RWPE1 (cell line): Measurements from ENCODE around the gene ACY1.

Experiments
- CTCF ChIA-PET: fragments of 350-600 bp; sonication (Branson Sonifier 250); formaldehyde crosslinking; extraction: SDS; loops from one replicate; lab custom pipeline; 2021; lab: Yijun Ruan, JAX
- POLR2A ChIA-PET: fragments of 400-600 bp; formaldehyde crosslinking; extraction: SDS; loops from one replicate; lab custom pipeline; 2020; ENCODE audit warnings: antibody characterized with exemption; ENCODE audit not compliant: low non-redundant PET; lab: Yijun Ruan, JAX
- DNase-seq: peaks from one replicate; pipeline ENCODE4 v3.0.0; 2012; ENCODE audit warnings: low spot score
- H3K27ac ChIP-seq: fragments of 450-650 bp; 2 replicates; pipeline ENCODE4 v1.5.1; 2017
- TF ChIP-seq, protein P1 (sequence below): fragments of 450-650 bp; conservative IDR thresholded peaks from 2 replicates; pipeline ENCODE4 v1.5.1; 2017; ENCODE audit warnings: low read depth, mild to moderate bottlenecking

The ACY1 gene

DNA sequence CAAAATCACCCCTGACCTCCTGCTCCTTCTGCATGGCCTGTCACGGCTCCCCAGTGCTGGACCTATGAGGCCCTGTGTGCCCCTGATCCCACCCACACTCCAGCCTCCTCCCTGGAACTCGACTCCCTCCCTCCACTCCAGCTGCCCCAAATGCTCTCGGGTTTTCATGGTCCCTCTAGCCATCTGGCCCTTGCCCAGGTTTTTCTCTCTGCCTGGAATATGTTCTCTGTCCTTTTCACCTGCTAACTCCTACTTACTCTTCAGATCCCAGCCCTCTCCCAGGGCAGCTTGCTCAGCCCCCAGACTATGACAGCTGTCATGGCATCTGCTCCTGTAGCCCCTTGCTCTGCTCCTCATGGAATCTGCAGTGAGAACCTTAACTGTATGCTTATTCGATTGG lies 42.7 kb downstream of the ACY1 start:
- CTCF ChIA-PET = no interaction called here
- no peak for DNase-seq
- POLR2A ChIA-PET = no interaction called here
- H3K27ac ChIP-seq = peak overlapping the region; percentile 30; the same call in 1 of the 2 replicates
- TF ChIP-seq, protein P1, sequence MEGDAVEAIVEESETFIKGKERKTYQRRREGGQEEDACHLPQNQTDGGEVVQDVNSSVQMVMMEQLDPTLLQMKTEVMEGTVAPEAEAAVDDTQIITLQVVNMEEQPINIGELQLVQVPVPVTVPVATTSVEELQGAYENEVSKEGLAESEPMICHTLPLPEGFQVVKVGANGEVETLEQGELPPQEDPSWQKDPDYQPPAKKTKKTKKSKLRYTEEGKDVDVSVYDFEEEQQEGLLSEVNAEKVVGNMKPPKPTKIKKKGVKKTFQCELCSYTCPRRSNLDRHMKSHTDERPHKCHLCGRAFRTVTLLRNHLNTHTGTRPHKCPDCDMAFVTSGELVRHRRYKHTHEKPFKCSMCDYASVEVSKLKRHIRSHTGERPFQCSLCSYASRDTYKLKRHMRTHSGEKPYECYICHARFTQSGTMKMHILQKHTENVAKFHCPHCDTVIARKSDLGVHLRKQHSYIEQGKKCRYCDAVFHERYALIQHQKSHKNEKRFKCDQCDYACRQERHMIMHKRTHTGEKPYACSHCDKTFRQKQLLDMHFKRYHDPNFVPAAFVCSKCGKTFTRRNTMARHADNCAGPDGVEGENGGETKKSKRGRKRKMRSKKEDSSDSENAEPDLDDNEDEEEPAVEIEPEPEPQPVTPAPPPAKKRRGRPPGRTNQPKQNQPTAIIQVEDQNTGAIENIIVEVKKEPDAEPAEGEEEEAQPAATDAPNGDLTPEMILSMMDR = no peak

DNA sequence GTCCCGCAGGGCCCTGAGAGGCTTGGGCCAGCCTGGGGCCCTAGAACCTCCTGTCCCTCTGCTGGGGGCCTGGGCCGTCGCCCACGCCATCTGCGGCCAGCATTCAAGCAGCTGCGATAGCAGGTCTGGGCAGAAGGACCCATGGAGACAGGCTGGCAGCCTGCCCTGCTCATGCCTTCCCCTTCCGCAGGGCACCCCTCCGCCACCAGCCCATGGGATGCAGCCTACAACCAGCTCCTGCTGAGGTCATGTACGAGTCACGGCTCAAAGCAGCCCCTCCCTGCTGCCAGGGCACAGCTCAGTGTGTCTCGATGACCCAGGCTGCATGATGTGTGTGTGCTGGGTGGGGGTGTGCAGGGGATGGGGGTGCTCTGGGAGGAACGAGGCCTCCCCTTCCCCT lies 45.2 kb downstream of the ACY1 start:
- H3K27ac ChIP-seq = peak overlapping the region; percentile 100
- CTCF ChIA-PET = interaction anchor here (0.5 to 0.6 kb wide), 2 partner anchors 25 to 27 kb away, joined by 3 to 5 read pairs; no protein-coding TSS in a partner anchor
- TF ChIP-seq, protein P1 = no peak
- DNase-seq = no peak
- POLR2A ChIA-PET = no interaction called here

DNA sequence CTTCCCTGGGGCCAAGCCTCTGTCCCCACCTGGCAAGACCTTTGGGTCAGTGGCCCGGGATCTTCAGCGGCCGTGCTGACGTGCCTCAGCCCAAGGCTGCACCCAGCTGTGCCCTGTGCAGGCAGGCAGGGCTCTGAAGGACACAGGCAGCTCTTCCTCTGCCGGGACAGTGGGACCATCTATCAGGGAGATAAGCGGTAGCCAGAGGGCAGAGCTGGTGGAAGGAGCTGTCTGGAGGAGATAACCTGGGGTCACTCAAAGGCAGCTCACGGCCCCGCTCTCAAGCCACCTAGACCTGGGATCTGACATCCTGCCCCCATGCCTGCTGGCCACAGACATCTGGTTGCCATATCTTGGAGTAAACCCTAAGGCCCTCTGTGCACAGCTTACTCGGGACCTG lies 45.7 kb downstream of the ACY1 start:
- TF ChIP-seq, protein P1 = no peak
- H3K27ac ChIP-seq = peak overlapping the region; percentile 100
- no peak for DNase-seq
- POLR2A ChIA-PET = no interaction called here
- CTCF ChIA-PET = interaction anchor here (0.5 to 0.6 kb wide), 2 partner anchors 24 to 28 kb away, joined by 3 to 5 read pairs; no protein-coding TSS in a partner anchor

DNA sequence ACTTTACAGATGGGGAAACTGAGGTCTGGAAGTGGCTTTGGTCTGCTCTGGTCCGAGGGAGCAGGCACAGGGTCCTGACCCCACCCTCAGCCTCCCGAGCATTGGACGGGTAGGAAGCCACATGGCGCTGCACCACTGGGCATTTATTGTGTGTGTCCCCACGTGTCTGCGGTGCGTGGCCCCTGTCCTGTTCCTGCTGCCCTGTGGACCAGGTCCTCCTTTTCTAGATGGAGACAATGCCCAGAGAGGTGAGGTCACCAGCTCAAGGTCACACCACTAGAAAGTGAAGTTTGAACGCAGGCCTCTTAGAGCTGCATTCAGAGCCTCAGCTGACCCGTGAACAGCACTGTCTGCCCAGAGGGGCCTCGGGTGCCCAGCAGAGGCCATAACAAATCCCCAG lies 46.2 kb downstream of the ACY1 start:
- no peak for DNase-seq
- H3K27ac ChIP-seq = peak overlapping the region; percentile 100
- ChIA-PET CTCF (no interaction called here), POLR2A (interaction anchor here (1.3 kb wide), 1 partner anchor 27 kb away, joined by 3 read pairs; the partner anchor contains the start of gene DUSP7)
- TF ChIP-seq, protein P1 = no peak

DNA sequence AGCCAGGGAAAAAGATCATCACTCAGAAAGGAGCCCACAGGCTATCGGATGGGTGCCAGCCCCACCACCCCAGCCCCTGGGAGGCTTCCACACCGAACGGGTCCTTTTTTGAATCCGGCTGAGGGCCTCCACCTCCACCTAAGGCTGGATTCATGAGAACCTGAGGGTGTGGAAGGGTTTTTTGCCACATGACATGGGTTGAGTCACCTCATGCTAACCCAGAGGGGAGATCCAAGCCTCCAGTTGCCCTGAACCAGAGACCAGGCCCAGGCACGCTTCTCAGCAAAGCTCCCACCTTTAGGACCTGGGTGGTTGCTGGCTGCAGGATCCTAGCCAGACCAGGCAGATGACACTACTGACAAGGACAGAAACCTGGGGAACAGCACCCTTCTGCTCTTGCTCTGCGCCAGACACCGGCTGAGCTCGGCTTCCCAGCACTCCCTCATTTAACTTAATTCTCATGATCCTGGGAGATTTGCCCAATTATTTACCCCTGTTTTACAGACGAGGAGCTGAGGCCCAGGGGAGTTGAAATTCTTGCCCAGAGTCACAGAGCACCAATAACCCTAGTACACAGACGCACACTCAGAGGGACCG lies 47.5 kb downstream of the ACY1 start:
- TF ChIP-seq, protein P1 = no peak
- H3K27ac ChIP-seq = peak overlapping the region; percentile 100
- POLR2A ChIA-PET = interaction anchor here (1.3 kb wide), 1 partner anchor 25 kb away, joined by 3 read pairs; the partner anchor contains the start of gene DUSP7
- CTCF ChIA-PET = no interaction called here
- no peak for DNase-seq

DNA sequence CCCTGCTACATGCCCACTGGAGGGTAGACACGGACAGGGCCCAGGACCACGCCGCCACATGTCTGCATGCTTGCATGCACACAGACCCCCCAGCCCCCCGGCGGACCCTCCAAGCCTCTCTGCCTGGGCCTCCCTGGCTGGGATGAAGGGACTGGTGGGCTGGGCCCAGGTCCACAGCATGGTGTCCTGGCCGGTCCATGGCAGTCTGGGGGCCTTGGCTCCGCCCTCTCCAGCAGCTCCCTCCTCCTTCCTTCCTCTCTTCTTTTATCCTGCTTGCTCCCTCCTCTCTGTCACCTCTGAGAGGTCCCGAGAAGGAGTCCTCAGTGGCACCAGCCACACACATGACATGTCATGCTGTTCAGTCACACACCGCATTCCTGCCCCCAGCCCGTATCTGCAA lies 48.6 kb downstream of the ACY1 start:
- no peak for DNase-seq
- TF ChIP-seq, protein P1 = no peak
- CTCF ChIA-PET = no interaction called here
- POLR2A ChIA-PET = no interaction called here
- peak overlapping the region; percentile 100 for H3K27ac ChIP-seq
